Measurements from ENCODE around the gene ACADM. TPM values are rescaled to one million over a fixed set of nuclear protein-coding genes. Genes with fewer than 3 reads are reported as not detected.

ACADM gene
- total and polyA plus RNA-seq, 5 donors from 2014 or later, result 12.6 to 56.8 (median 44.2) TPM

DNA sequence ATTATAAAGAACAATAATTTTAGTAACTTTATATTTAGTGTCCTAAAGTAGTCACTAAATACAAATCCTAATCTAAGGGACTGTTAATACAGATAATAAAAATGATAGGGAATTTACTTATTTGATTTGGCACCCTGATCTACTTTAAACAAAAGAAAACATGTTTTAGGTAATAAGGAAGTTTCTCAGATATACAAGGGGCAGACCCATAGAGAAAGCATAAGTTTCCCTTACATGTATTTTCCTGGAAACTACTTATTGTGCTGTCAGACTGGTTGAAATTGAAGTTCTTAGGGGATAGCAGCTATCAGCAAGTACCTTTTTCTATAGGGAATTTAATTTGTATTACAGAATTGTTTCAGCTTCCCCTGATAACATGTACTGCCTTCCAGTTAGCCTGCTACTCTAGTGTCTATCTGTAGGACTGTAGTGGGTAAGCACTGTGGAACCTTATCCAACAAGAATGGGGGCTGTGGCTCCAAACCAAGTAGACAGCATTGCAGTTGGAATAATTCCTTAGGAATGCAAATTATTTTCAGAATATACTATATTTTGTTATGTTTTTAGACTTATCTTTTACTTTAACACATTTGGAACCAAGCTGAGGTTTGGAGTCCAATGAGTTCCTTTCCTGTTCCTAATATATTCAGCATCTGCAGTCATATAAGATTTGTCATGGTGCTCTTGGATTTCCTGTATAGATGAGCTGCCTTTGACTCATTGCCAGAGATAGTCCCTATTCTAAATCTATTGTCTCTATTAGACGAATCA is 86.9 kb downstream of the ACADM start:
- Histone ChIP-seq H3K27ac (ENCODE audit: insufficient read depth, low read length, poor library complexity, severe bottlenecking) (no peak overlapping the region), H3K4me3 (ENCODE audit: low read depth, low read length) (no peak overlapping the region), H3K27me3 (ENCODE audit: control insufficient read depth, insufficient read depth, low read length) (no peaks in the 10 kb centered on the region), H3K9me3 (ENCODE audit: control insufficient read depth in 2 of 2, low read length in 2 of 2) (no peaks in the 10 kb centered on the region), H3K36me3 (ENCODE audit: control insufficient read depth, insufficient read depth, low read length) (no peaks in the 10 kb centered on the region), H3K4me1 (ENCODE audit: control insufficient read depth, insufficient read depth, low read length, poor library complexity, severe bottlenecking) (no peaks in the 10 kb centered on the region)
- Mint-ChIP-seq H3K36me3 (no peaks in the 10 kb centered on the region), H3K9me3 (peaks cover 0 to 1% (median 0%) of the 10 kb centered on the region in 7 donors), H3K4me3 (no peak overlapping the region), H3K27ac (no peak overlapping the region), H3K27me3 (no peaks in the 10 kb centered on the region), H3K4me1 (no peaks in the 10 kb centered on the region)
- ATAC-seq (ENCODE audit: low read depth in 2 of 2) (no peak), DNase-seq (no peak)

DNA sequence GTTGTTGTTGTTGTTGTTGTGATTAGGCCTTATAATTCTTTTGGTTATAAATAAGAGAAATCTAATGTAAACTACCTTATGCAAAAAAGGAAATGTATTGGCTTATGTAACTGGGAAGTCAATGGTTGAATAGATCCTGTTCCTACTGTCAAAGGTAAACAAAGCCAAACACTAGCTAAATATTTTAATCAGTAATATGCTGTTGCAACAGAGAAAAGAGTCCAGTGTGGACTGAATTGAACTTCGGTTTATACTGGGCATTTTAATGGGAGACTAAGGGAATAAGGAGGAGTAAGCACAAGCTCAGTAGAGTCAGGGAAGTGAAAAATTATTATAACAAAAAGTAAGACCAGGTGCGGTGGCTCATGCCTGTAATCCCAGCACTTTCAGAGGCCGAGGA is 87.6 kb downstream of the ACADM start:
- Histone ChIP-seq H3K36me3 (ENCODE audit: control insufficient read depth, insufficient read depth, low read length) (no peaks in the 10 kb centered on the region), H3K9me3 (ENCODE audit: control insufficient read depth in 2 of 2, low read length in 2 of 2) (no peaks in the 10 kb centered on the region), H3K27me3 (ENCODE audit: control insufficient read depth, insufficient read depth, low read length) (no peaks in the 10 kb centered on the region), H3K4me1 (ENCODE audit: control insufficient read depth, insufficient read depth, low read length, poor library complexity, severe bottlenecking) (no peaks in the 10 kb centered on the region), H3K4me3 (ENCODE audit: low read depth, low read length) (no peak overlapping the region), H3K27ac (ENCODE audit: insufficient read depth, low read length, poor library complexity, severe bottlenecking) (no peak overlapping the region)
- ATAC-seq (ENCODE audit: low read depth in 2 of 2), result no peak
- Mint-ChIP-seq H3K4me1 (no peaks in the 10 kb centered on the region), H3K27me3 (no peaks in the 10 kb centered on the region), H3K4me3 (no peak overlapping the region), H3K9me3 (peaks cover 0 to 1% (median 0%) of the 10 kb centered on the region in 7 donors), H3K36me3 (no peaks in the 10 kb centered on the region), H3K27ac (no peak overlapping the region)
- no peak for DNase-seq

Other genes starting within 250 kb of the ACADM start
- gene SLC44A5, start 113.6 kb upstream of the ACADM start, total RNA-seq, result 1.6 TPM
- 1 to 10 TPM in 3 of 4 donors, not detected in 1; 1.3 to 2.3 (median 1.4) TPM for gene SLC44A5, start 113.6 kb upstream of the ACADM start, polyA plus RNA-seq
- gene RABGGTB, start 61.5 kb downstream of the ACADM start, total RNA-seq, result 116 TPM
- gene RABGGTB, start 61.5 kb downstream of the ACADM start, polyA plus RNA-seq, result 10 to 100 TPM in 2 of 4 donors, 1 to 10 TPM in 2; 7.3 to 14.0 (median 10.1) TPM
- gene MSH4, start 72.2 kb downstream of the ACADM start, total RNA-seq, result 0.22 TPM
- not detected for gene MSH4, start 72.2 kb downstream of the ACADM start, polyA plus RNA-seq
- not detected for gene ASB17, start 207.7 kb downstream of the ACADM start, total RNA-seq
- gene ASB17, start 207.7 kb downstream of the ACADM start, polyA plus RNA-seq, result not detected